K562 (cell line): Measurements from ENCODE around the gene PSORS1C1.

Experiments
- CTCF ChIP-seq, 3 experiments: IDR thresholded peaks in 2 of 3; conservative IDR thresholded peaks in 1 of 3; 2 replicates each; pipeline ENCODE4 v1.5.1; 2011 to 2012; ENCODE audit warnings: low read length in 3 of 3, mild to moderate bottlenecking in 3 of 3, control low read depth in 2 of 3, improper control_type of control experiment in 1 of 3, inconsistent platforms in 1 of 3, low read depth in 1 of 3, mixed read lengths in 1 of 3, moderate library complexity in 1 of 3; ENCODE audit not compliant: insufficient read depth in 2 of 3
- ETV6 ChIP-seq, 3 experiments: fragments of 150-350 bp in 1 of 3; sonication (generic) in 1 of 3; formaldehyde crosslinking in 1 of 3; IDR thresholded peaks; 2 replicates each; pipeline versions ENCODE4 v1.6.1 to v1.8.0; 2014 to 2022; ENCODE audit warnings: borderline replicate concordance in 2 of 3, low read depth in 2 of 3, antibody characterized with exemption in 1 of 3, low read length in 1 of 3, mild to moderate bottlenecking in 1 of 3, missing genetic modification reagents in 1 of 3
- EZH2 ChIP-seq: IDR thresholded peaks from 2 replicates; pipeline ENCODE4 v1.6.1; 2012; ENCODE audit warnings: low read depth, mild to moderate bottlenecking, inconsistent platforms, low read length, borderline replicate concordance
- GATAD2A ChIP-seq: fragments of 450-650 bp; IDR thresholded peaks from 2 replicates; pipeline ENCODE4 v1.6.1; 2017
- HCFC1 ChIP-seq: IDR thresholded peaks from 2 replicates; pipeline ENCODE4 v1.6.1; 2012; ENCODE audit warnings: low read depth, low read length, improper control_type of control experiment
- POLR2A ChIP-seq: fragments of 450-650 bp; conservative IDR thresholded peaks from 2 replicates; pipeline ENCODE4 v1.6.1; 2016
- POLR2AphosphoS2 ChIP-seq: IDR thresholded peaks from 2 replicates; pipeline ENCODE4 v1.6.1; 2012; ENCODE audit warnings: low read length, improper control_type of control experiment
- SIN3A ChIP-seq, 2 experiments: fragments of 150-350 bp in 1 of 2; IDR thresholded peaks; 2 replicates each; pipeline ENCODE4 v1.6.1; 2011 to 2016; ENCODE audit warnings: borderline replicate concordance in 2 of 2, low read depth in 2 of 2, low read length in 2 of 2, mild to moderate bottlenecking in 2 of 2, moderate library complexity in 2 of 2; ENCODE audit not compliant: control insufficient read depth in 1 of 2
- TAF1 ChIP-seq: IDR thresholded peaks from 2 replicates; pipeline ENCODE4 v1.6.1; 2011; ENCODE audit warnings: mild to moderate bottlenecking, low read length, moderate library complexity; ENCODE audit not compliant: insufficient read depth, control insufficient read depth, severe bottlenecking; ENCODE audit errors: extremely low read depth
- TCF7L2 ChIP-seq: fragments of 150-350 bp; IDR thresholded peaks from 2 replicates; pipeline ENCODE4 v1.6.1; 2016; ENCODE audit warnings: low read depth, mild to moderate bottlenecking, low read length, moderate library complexity
- ZNF551 ChIP-seq: fragments of 250-450 bp; sonication (Bioruptor Pico); IDR thresholded peaks from 2 replicates; pipeline ENCODE4 v1.5.0; 2021; ENCODE audit warnings: mild to moderate bottlenecking, moderate library complexity
- ZNF584 ChIP-seq: fragments of 200-800 bp; sonication (Bioruptor generic); IDR thresholded peaks from 2 replicates; pipeline ENCODE4 v1.6.1; 2016; ENCODE audit warnings: low read depth, mild to moderate bottlenecking, missing genetic modification characterization, missing compliant biosample characterization

DNA sequence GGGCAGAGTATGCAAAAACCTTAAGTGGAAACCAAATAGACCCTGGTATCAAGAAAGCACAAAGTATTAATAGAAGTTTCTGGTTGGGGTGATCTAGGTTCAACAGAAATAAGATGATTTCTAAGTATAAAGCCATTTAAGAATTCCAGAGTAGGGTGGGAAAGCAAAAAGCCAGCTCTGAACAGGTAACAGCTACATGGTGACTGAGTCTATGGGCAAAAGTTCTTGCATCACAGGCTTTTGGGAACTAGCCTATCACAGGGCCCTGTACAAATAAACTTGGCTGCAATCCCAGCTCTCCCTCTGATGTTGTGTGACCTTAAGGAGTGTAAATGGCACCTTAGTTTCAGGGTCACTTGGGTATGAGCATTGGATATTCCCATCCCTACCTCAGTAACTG is 49.3 kb downstream of the PSORS1C1 start:
- no peak for TF ChIP-seq ETV6 (IDR thresholded peaks at IDR 0.05; ENCODE audit: borderline replicate concordance in 1 of 2, low read depth in 2 of 2, low read length in 1 of 2)
- TF ChIP-seq ETV6 (CRISPR knock-in tag; IDR thresholded peaks at IDR 0.05; ENCODE audit: borderline replicate concordance), result no peak
- no peak for TF ChIP-seq CTCF (IDR thresholded peaks at IDR 0.05 in 2 of 3, conservative IDR thresholded peaks at IDR 0.05 in 1 of 3; ENCODE audit: insufficient read depth in 2 of 3, low read depth in 1 of 3, low read length in 3 of 3)
- no peak for TF ChIP-seq TCF7L2
- TF ChIP-seq EZH2, result no peak
- no peak for TF ChIP-seq ZNF584 (CRISPR knock-in tag)
- TF ChIP-seq SIN3A (IDR thresholded peaks at IDR 0.05; ENCODE audit: borderline replicate concordance in 2 of 2, control insufficient read depth in 1 of 2, low read depth in 2 of 2, low read length in 2 of 2), result no peak
- TF ChIP-seq GATAD2A, result no peak
- TF ChIP-seq TAF1, result no peak
- TF ChIP-seq ZNF551 (CRISPR knock-in tag), result no peak
- no peak for TF ChIP-seq POLR2AphosphoS2
- no peak for TF ChIP-seq POLR2A
- no peak for TF ChIP-seq HCFC1
